A172 (cell line): ENCODE data around the gene FKBP2. TPM values are rescaled to one million over a fixed set of nuclear protein-coding genes. Genes with fewer than 3 reads are reported as not detected.

Experiments
- DNase-seq: peaks from one replicate; pipeline ENCODE4 v3.0.0-alpha.2; 2015; ENCODE audit warnings: low spot score
- total RNA-seq: library from RNA; depleted of rRNA; stranded (reverse); fragments of >200 nt; shearing (Covaris generic); gene quantifications from 2 replicates; pipeline ENCODE4 v1.2.3, GENCODE V29; 2014

Gene FKBP2
- total RNA-seq, 1 experiment from 2014 or later: 40.5 TPM

GRCh38 chr11:64219354-64219684 lies 21.6 kb upstream of the FKBP2 start:
- no peak for DNase-seq

DNA sequence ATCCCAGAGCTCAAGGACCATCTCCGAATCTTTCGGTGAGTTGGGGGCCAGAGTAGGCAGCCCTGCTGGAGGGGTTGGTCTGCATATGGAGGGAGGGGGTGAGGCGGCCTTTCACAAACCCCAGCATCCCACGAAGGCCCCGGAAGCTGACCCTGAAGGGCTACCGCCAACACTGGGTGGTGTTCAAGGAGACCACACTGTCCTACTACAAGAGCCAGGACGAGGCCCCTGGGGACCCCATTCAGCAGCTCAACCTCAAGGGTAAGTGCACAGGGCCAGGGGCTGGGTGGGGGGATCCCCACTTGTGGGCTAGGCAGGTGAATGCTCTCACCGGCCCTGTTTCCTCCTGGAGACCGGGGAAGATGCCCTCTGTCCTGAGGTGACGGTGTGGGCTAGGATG lies 21.1 kb upstream of the FKBP2 start:
- DNase-seq: no peak

- DNase-seq: no peak
These were observed 20.6 kb upstream of the FKBP2 start for GRCh38 chr11:64220271-64220670.

GRCh38 chr11:64220798-64221197 lies 20.1 kb upstream of the FKBP2 start:
- no peak for DNase-seq

GRCh38 chr11:64222651-64223000 lies 18.3 kb upstream of the FKBP2 start:
- no peak for DNase-seq

DNA sequence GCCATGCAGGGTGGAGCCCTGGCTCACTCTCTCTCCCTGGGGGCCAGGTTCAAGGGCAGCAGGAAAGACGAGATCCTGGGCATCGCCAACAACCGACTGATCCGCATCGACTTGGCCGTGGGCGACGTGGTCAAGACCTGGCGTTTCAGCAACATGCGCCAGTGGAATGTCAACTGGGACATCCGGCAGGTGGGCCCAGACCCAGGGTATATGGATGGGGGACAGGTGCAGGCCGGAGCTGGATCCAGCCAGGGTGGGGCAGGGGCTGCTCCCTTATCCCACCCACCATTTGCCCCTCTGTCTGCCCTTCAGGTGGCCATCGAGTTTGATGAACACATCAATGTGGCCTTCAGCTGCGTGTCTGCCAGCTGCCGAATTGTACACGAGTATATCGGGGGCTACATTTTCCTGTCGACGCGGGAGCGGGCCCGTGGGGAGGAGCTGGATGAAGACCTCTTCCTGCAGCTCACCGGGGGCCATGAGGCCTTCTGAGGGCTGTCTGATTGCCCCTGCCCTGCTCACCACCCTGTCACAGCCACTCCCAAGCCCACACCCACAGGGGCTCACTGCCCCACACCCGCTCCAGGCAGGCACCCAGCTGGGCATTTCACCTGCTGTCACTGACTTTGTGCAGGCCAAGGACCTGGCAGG lies 17.8 kb upstream of the FKBP2 start:
- DNase-seq: no peak

- peak; percentile 79 for DNase-seq
These were observed 16.6 kb upstream of the FKBP2 start for GRCh38 chr11:64224151-64224890.

GRCh38 chr11:64224891-64225607 lies 15.8 kb upstream of the FKBP2 start:
- no peak for DNase-seq

- DNase-seq: peak; percentile 57
These were observed 15.0 kb upstream of the FKBP2 start, which contains the start of the genes NUDT22 and TRPT1 for GRCh38 chr11:64225608-64226506. NUDT22 (plus strand) TSS chr11:64226274; CDS start chr11:64226653, 379 bp downstream. TRPT1 (minus strand) TSS chr11:64226186; CDS start chr11:64225860, 326 bp downstream.

DNA sequence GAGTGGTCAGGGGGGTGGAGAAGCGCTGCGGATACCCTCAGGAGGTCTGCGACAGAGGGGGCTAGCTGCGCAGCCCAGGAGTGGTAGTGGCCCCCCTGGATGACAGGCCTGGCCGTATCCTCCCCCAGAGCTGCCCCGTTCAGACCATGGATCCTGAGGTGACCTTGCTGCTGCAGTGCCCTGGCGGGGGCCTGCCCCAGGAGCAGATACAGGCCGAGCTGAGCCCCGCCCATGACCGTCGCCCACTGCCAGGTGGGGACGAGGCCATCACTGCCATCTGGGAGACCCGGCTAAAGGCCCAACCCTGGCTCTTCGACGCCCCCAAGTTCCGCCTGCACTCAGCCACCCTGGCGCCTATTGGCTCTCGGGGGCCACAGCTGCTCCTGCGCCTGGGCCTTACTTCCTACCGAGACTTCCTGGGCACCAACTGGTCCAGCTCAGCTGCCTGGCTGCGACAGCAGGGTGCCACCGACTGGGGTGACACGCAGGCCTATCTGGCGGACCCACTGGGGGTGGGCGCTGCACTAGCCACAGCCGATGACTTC lies 14.3 kb upstream of the FKBP2 start:
- no peak for DNase-seq

GRCh38 chr11:64227405-64227956 lies 13.4 kb upstream of the FKBP2 start:
- no peak for DNase-seq

GRCh38 chr11:64229090-64229743 lies 11.7 kb upstream of the FKBP2 start:
- DNase-seq: no peak

- no peak for DNase-seq
These were observed 11.1 kb upstream of the FKBP2 start for GRCh38 chr11:64229744-64230170.

DNA sequence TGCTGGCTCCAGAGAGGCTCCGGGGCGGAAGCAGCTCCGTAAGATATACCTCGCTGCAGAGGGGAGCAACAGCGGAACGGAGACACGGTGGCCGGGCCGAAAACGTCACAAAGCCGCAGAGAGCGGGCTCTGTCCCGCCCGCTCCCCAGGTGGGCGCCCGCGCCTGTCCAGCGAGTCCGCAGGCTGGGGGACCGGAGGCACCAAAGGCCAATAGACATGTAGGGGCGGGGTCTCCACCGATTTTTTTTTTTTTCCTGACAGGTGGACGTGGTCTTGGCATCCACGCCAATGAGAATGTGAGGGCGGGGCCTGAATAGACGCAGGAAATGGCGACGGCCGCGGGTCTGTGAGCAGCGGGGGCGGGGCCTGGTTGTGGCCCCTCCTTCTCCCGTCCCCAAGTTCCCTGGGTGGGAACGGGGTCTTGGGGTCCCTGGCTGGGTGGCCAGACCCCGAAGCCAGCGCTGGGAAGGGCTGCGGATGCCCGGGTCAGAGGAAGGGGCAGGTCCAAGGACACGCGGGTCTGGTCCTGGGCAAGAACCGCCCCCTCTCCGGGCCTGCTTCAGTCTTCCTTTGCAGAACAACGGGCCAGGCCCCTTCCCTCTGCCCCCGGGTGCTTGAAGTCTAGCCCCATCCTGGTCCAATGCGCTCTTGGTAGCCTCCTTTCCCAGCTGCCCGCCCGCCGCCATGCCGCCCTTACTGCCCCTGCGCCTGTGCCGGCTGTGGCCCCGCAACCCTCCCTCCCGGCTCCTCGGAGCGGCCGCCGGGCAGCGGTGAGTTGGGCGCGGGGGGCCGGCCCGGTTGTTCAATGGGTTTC lies 10.5 kb upstream of the FKBP2 start, which contains the start of gene DNAJC4:
Gene DNAJC4, plus strand, starts transcription at position 378 of the 814 bp plus-strand sequence. Its CDS starts 307 bp downstream, at position 685.
- DNase-seq: peak; percentile 84

DNA sequence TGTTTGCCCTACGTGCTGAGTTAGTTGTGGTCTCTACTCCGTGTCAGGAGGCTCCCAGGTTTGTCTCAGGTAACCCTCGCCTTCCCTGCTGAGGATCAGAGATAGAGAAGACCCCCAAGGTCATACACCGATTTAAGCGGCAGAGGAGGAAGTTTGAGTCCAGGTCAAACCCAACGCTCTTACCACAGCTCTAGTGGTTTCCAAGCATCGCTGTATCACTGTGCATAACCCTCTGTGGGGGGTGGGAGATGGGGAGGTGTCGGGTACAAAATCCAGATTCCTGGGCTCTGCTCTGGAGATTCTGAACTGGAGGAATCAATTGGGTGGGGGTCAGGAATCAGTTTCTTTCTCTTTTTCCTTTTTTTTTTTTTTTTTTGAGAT lies 9.9 kb upstream of the FKBP2 start:
- no peak for DNase-seq

DNA sequence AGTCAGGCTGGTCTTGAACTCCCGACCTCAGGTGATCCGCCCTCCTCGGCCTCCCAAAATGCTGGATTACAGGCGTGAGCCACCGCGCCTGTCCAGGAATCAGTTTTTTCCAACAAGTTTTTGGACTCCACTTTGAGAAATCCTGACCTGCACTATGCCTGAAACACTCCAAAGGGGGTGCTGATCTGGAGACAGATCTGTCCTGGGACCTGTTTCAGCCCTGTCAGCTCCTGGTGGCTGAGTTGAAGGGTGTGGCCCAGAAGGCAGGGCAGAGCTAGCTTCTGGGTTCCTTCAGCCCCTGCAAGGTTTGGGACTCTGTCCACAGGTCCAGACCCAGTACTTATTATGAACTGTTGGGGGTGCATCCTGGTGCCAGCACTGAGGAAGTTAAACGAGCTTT lies 9.3 kb upstream of the FKBP2 start:
- no peak for DNase-seq

DNA sequence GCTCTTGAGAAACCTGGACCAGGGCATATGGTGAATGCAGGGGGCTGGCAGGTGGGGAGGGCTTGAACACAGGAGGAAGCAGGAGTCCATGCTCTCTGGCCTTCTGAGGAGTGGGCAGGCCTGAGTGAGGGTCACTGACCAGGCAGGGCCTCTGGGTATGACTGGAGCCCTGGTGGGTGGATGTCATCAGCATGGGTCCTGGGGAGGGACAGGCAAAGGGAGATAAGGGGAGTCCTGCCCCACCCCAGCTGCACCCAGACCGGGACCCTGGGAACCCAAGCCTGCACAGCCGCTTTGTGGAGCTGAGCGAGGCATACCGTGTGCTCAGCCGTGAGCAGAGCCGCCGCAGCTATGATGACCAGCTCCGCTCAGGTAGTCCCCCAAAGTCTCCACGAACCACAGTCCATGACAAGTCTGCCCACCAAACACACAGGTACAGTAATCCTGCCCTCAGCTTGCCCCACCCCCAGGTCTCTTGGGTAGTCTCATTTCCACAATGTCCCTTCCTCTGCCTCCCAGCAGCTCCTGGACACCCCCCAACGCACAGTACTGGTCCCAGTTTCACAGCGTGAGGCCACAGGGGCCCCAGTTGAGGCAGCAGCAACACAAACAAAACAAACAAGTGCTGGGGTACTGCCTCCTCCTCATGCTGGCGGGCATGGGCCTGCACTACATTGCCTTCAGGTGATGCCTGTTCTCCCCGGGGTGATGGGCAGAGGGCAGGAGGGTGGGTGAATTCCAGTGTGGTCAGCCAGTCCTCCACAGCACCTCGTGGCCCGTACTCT lies 8.5 kb upstream of the FKBP2 start:
- no peak for DNase-seq

DNA sequence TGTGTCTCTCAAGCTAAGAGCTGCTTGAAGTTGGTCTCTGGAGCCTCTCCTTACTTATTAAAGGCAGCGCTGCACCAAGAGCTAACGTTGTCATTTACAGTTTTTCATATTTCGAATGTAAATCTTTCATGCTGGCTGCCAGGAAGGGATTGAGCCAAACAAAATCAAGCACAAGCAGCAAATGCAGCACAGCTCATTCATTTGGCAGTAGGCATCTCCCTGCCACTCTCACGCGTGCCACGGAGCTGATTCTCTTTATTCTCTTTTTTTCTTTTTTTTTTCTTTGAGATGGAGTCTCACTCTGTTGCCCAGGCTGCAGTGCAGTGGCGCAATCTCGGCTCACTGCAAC lies 8.0 kb upstream of the FKBP2 start:
- DNase-seq: no peak
